ENCODE data around the gene PLIN4. TPM values are rescaled to one million over a fixed set of nuclear protein-coding genes. Genes with fewer than 3 reads are reported as not detected.

Gene PLIN4
- total RNA-seq, 1 donor from 2014 or later: 4.1 TPM

DNA sequence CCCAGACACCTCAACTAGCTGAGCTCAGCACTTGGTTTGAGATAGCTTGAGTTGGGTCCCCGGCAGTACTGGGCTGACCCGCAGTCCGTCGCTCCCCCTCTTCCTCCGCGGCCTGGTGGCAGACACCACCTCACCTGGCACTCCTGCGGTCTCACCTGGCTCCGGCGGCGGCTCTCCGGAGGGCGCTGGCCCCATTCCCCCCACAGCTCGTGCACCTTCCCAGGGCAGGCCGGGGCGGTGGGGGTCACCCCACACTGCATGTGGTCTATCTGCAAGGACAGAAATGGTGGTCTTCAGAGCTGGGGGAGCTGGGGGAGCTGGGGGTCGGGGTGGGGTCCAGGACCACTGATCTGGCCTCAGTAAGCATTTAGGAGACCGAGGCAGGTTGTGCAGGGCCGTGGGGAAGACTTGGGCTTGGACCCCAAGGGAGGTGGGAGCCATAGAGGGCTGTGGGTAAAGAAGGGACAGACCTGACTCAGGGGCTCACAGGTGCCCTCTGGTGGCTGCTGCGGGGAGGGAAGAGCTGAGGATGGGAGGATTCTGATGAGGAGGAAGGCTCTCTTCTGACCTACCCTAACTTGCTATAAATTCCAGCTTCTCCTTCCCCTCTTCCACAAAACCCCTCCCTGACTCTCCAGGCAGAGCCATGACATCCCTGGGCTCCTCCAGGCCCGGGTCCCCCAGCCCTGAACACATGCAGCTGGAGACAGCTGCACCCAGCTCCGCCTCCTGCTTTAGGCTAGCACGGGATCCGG, 6.7 kb upstream of the PLIN4 start:
- Histone ChIP-seq H3K9me3 (no peaks in the 10 kb centered on the region), H3K27ac (no peak overlapping the region), H3K4me1 (no peaks in the 10 kb centered on the region), H3K36me3 (no peaks in the 10 kb centered on the region), H3K27me3 (no peaks in the 10 kb centered on the region), H3K4me3 (no peak overlapping the region)
- TF ChIP-seq, protein P1, sequence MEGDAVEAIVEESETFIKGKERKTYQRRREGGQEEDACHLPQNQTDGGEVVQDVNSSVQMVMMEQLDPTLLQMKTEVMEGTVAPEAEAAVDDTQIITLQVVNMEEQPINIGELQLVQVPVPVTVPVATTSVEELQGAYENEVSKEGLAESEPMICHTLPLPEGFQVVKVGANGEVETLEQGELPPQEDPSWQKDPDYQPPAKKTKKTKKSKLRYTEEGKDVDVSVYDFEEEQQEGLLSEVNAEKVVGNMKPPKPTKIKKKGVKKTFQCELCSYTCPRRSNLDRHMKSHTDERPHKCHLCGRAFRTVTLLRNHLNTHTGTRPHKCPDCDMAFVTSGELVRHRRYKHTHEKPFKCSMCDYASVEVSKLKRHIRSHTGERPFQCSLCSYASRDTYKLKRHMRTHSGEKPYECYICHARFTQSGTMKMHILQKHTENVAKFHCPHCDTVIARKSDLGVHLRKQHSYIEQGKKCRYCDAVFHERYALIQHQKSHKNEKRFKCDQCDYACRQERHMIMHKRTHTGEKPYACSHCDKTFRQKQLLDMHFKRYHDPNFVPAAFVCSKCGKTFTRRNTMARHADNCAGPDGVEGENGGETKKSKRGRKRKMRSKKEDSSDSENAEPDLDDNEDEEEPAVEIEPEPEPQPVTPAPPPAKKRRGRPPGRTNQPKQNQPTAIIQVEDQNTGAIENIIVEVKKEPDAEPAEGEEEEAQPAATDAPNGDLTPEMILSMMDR (IDR thresholded peaks at IDR 0.05): peak; percentile 74
- intact Hi-C loops (cut with DNase I): no loop called here
- ATAC-seq (peak; percentile 80), DNase-seq (peak; percentile 82)

DNA sequence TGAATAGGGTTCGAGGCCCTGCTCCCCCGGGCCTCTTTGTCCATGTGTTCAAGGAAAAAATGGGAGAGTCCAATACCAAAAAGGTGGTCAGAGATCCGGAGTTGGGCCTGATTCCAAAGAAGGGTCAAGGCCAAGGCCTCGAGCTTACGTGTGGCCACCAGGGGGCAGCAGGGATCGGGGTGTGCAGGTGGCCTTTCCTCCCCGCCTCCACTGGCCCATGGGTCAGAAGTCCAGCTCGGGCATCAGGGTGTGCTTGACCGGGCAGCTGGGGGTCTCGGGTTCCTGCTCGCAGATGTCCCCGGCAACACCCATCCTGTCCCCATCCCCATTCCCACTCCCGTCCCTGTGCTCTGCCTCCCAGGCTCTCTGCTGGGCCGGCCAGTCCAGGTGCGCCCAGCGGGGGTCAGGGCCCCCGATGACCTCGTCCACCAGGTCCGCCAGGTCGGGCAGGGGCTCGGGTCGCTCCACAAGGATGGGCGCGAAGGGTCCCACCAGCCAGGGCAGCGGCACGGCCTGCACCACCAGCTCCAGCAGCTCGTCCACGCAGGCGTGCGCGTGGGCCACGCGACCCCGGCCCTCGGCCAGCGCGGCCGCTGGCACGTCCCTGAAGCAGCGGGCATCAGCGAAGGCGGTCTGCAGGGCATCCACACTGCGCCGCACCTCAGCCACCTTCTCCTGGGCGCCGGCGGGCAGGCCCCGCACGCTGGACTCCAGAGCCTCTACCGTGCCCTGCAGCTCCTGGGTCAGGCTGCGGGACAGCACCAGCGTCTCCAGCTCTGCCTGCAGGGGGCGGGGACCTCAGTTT, 5.2 kb upstream of the PLIN4 start:
- H3K27me3 ChIP-seq: no peaks in the 10 kb centered on the region
- ATAC-seq: peak; percentile 71
- no peaks in the 10 kb centered on the region for H3K4me1 ChIP-seq
- intact Hi-C loops (cut with DNase I): no loop called here
- TF ChIP-seq, protein P1 (IDR thresholded peaks at IDR 0.05): peak; percentile 59
- DNase-seq: peak; percentile 83
- H3K27ac ChIP-seq: no peak overlapping the region
- H3K4me3 ChIP-seq: no peak overlapping the region
- H3K36me3 ChIP-seq: no peaks in the 10 kb centered on the region
- no peaks in the 10 kb centered on the region for H3K9me3 ChIP-seq

DNA sequence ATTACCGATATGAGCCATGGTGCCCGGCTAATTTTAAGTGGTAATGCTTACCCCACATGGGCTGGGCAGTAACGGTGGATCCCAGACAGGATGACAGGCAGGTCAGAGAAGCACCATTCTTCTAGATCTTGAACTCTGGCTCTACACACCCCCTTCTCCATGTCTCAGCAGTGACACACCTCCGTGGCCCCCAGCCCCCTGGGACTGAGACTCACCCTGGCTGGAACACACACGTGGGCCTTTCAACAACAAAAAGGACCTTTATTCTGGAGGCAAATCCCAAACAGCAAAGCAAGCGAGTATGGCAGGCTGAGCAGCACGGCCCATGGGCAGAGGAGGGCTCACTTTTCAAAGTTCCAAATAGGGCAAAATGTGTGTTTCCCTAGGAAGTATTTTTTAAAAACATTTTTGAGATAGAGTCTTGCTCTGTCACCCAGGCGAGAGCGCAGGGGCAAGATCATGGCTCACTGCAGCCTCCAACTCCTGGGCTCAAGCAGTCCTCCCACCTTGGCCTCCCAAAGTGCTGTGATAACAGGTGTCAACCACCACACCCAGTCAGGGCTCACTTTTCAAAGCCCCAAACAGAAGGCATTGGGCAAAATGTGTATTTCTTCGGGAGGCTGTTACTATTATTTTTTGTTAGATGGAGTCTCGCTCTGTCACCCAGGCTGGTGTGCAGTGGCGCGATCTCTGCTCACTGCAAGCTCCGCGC, 4.2 kb upstream of the PLIN4 start:
- intact Hi-C loops (cut with DNase I): no loop called here
- no peak for ATAC-seq

DNA sequence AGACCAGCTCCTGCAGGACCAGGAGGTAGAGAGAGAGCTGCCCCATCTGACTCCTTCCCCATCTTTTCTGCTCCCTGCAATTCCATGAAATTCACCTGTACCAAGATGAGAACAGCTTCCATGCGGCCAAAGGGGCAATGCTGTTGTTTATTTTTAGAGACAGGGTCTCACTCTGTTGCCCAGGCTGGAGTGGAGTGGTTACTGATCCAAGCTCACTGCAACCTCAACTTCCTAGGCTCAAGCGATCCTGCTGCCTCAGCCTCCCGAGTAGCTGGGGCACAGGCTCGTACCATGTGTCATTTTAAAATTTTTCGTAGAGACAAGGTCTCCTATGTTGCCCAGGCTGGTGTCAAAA, 3.6 kb upstream of the PLIN4 start:
- no peak overlapping the region for H3K27ac ChIP-seq
- no peak for ATAC-seq
- no peaks in the 10 kb centered on the region for H3K36me3 ChIP-seq
- no peaks in the 10 kb centered on the region for H3K4me1 ChIP-seq
- H3K4me3 ChIP-seq: no peak overlapping the region
- intact Hi-C loops (cut with DNase I): no loop called here
- H3K9me3 ChIP-seq: no peaks in the 10 kb centered on the region
- TF ChIP-seq, protein P1 (IDR thresholded peaks at IDR 0.05): no peak
- H3K27me3 ChIP-seq: no peaks in the 10 kb centered on the region
- no peak for DNase-seq

More for the DNA sequence above, 4.2 kb upstream of the PLIN4 start:
- TF ChIP-seq, protein P1 (IDR thresholded peaks at IDR 0.05): no peak
- Histone ChIP-seq H3K4me1 (no peaks in the 10 kb centered on the region), H3K27ac (no peak overlapping the region), H3K36me3 (no peaks in the 10 kb centered on the region), H3K4me3 (no peak overlapping the region), H3K27me3 (no peaks in the 10 kb centered on the region), H3K9me3 (no peaks in the 10 kb centered on the region)
- DNase-seq: no peak

DNA sequence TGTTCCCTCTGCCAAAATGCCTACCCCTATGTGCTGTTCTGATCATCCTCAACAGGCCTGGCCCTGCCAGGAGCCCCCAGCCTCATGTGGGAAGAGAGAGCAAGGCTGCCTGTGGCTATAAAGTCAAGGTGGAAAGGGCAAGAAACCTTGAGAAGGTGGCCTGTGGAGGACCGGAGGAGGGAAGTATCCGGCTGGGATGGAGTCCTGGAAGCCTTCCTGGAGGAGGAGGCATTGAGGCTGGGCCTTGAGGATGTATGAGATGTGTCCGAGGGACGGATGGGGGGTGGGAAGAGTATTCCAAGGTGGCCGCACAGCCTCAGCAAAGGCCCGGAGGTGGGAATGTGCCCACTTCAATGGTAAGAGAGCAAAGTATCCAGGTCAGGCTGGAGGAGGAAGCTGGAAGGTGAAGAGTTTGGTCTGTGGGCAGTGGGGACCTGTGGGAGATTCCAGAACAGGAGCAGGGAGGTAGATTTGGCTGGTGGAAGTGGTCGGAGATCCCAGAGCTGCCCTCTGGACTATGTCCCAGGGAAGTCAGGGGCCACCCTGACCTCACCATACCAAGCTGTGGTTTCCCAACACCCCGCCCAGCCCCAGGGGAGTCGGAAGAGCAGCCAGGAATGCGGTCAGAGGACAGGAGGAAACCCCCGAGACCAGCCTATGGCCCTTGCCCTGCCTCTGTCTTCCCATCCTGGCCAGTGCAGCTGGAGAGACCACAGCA, 3.0 kb upstream of the PLIN4 start:
- no peak overlapping the region for H3K4me3 ChIP-seq
- no peak overlapping the region for H3K27ac ChIP-seq
- H3K9me3 ChIP-seq: no peaks in the 10 kb centered on the region
- ATAC-seq: no peak
- no peak for DNase-seq
- H3K36me3 ChIP-seq: no peaks in the 10 kb centered on the region
- intact Hi-C loops (cut with DNase I): no loop called here
- no peaks in the 10 kb centered on the region for H3K4me1 ChIP-seq
- TF ChIP-seq, protein P1 (IDR thresholded peaks at IDR 0.05): no peak
- H3K27me3 ChIP-seq: no peaks in the 10 kb centered on the region
